Measurements from ENCODE around the gene PJA2.

- TF ChIP-seq CTCF (IDR thresholded peaks at IDR 0.05; ENCODE audit: borderline replicate concordance, extremely low read depth, low read length, poor library complexity, severe bottlenecking) = no peak
- TF ChIP-seq EZH2 (IDR thresholded peaks at IDR 0.05; ENCODE audit: borderline replicate concordance, low read depth, low read length, severe bottlenecking) = no peak
Measured at GRCh38 chr5:109316634-109317033, 93.1 kb downstream of the PJA2 start.
